Gastroesophageal sphincter (tissue), 4 donors: Measurements from ENCODE around the gene EFNA3. TPM values are rescaled to one million over a fixed set of nuclear protein-coding genes. Genes with fewer than 3 reads are reported as not detected.

ENCODE experiments used
- ATAC-seq: fragments of 150-250 bp; one replicate; pipeline ENCODE4 v1.9.1; 2016; ENCODE audit warnings: mild to moderate bottlenecking, moderate library complexity
- H3K27ac ChIP-seq, 4 donors: fragments of 200-600 bp; sonication (generic) in 3 of 4; 1 replicate in 3 of 4; 2 replicates in 1 of 4; pipeline ENCODE4 v1.5.1; 2016 to 2019
- H3K27me3 ChIP-seq: fragments of 200-600 bp; sonication (generic); one replicate; pipeline ENCODE4 v1.5.1; 2019
- H3K36me3 ChIP-seq, 2 donors: fragments of 200-600 bp; sonication (generic); one replicate each; pipeline ENCODE4 v1.5.1; 2019; ENCODE audit warnings: control low read depth in 1 of 2
- H3K4me1 ChIP-seq, 3 donors: fragments of 200-600 bp; sonication (generic); 1 replicate in 2 of 3; 2 replicates in 1 of 3; pipeline ENCODE4 v1.5.1; 2016 to 2019; ENCODE audit warnings: control low read depth in 2 of 3
- H3K4me3 ChIP-seq, 2 donors: fragments of 200-600 bp; sonication (generic); one replicate each; pipeline ENCODE4 v1.5.1; 2019; ENCODE audit warnings: mild to moderate bottlenecking in 1 of 2, moderate library complexity in 1 of 2
- H3K9me3 ChIP-seq, 3 donors: fragments of 200-600 bp; sonication (generic); one replicate each; pipeline ENCODE4 v1.5.1; 2017 to 2019; ENCODE audit warnings: control low read depth in 2 of 3
- CTCF ChIP-seq, 4 experiments: fragments of 200-600 bp in 2 of 4; fragments of 450-650 bp in 2 of 4; sonication (generic) in 1 of 4; IDR thresholded peaks; one replicate each; pipeline ENCODE4 v1.5.1; 2017 to 2019; ENCODE audit warnings: antibody characterized with exemption in 4 of 4, mild to moderate bottlenecking in 2 of 4, moderate library complexity in 2 of 4
- EP300 ChIP-seq: sonication (generic); formaldehyde crosslinking; IDR thresholded peaks from one replicate; pipeline ENCODE4 v1.6.1; 2017; ENCODE audit warnings: antibody characterized with exemption, mild to moderate bottlenecking
- POLR2A ChIP-seq, 2 donors: fragments of 450-650 bp; IDR thresholded peaks; one replicate each; pipeline ENCODE4 v1.6.1; 2017; ENCODE audit warnings: antibody characterized with exemption in 2 of 2, mild to moderate bottlenecking in 2 of 2, moderate library complexity in 1 of 2
- POLR2AphosphoS5 ChIP-seq: sonication (generic); formaldehyde crosslinking; IDR thresholded peaks from one replicate; pipeline ENCODE4 v1.6.1; 2017; ENCODE audit warnings: antibody characterized with exemption
- WGBS, 2 donors: methylation state at CpG; one replicate each; pipeline ENCODE4 v1.1.5; 2018; ENCODE audit warnings: low coverage in 1 of 2; 5-methylcytosine and 5-hydroxymethylcytosine counted together
- total RNA-seq, 4 donors: library from RNA; depleted of rRNA; stranded (reverse); fragments of >200 nt; gene quantifications; one replicate each; pipeline ENCODE4 v1.1.0, GENCODE V29; 2016

EFNA3 gene
- total RNA-seq, 4 donors from 2014 or later = 0.27 to 0.77 TPM; not detected in 2

- peaks cover 0 to 19% (median 5%) of the 10 kb centered on the region in 3 donors for H3K4me1 ChIP-seq
- no peak overlapping the region for H3K27ac ChIP-seq
- TF ChIP-seq POLR2AphosphoS5 (no peak), CTCF (IDR thresholded peaks at IDR 0.05) (no peak), EP300 (no peak), POLR2A (IDR thresholded peaks at IDR 0.05) (no peak)
- no peaks in the 10 kb centered on the region for H3K9me3 ChIP-seq
- no peak for ATAC-seq
- H3K4me3 ChIP-seq = no peak overlapping the region
- 81 to 87% methylated on average over 4 to 5 of the region's 5 CpGs for WGBS, 2 donors
- no peaks in the 10 kb centered on the region for H3K36me3 ChIP-seq
- no peaks in the 10 kb centered on the region for H3K27me3 ChIP-seq
Observed at GRCh38 chr1:155042789-155043188, 35.8 kb upstream of the EFNA3 start.

GRCh38 chr1:155043301-155043702 is 35.3 kb upstream of the EFNA3 start:
- no peak for ATAC-seq
- WGBS, 2 donors = 69% methylated on average over 9 to 10 of the region's 12 CpGs
- no peaks in the 10 kb centered on the region for H3K9me3 ChIP-seq
- no peak for TF ChIP-seq POLR2A (IDR thresholded peaks at IDR 0.05)
- TF ChIP-seq POLR2AphosphoS5 = no peak
- TF ChIP-seq EP300 = no peak
- no peak for TF ChIP-seq CTCF (IDR thresholded peaks at IDR 0.05)
- no peak overlapping the region for H3K4me3 ChIP-seq
- no peaks in the 10 kb centered on the region for H3K27me3 ChIP-seq
- no peak overlapping the region for H3K27ac ChIP-seq
- peaks cover 0 to 18% (median 5%) of the 10 kb centered on the region in 3 donors for H3K4me1 ChIP-seq
- no peaks in the 10 kb centered on the region for H3K36me3 ChIP-seq

- Histone ChIP-seq H3K9me3 (no peaks in the 10 kb centered on the region), H3K27me3 (no peaks in the 10 kb centered on the region), H3K27ac (no peak overlapping the region), H3K4me3 (no peak overlapping the region), H3K36me3 (no peaks in the 10 kb centered on the region), H3K4me1 (peaks cover 0 to 13% (median 5%) of the 10 kb centered on the region in 3 donors)
- WGBS, 2 donors = 40 to 71% methylated on average over 1 of the region's 3 CpGs
- no peak for ATAC-seq
- TF ChIP-seq POLR2A (IDR thresholded peaks at IDR 0.05) = no peak
- no peak for TF ChIP-seq EP300
- TF ChIP-seq CTCF (IDR thresholded peaks at IDR 0.05) = no peak
Observed at GRCh38 chr1:155043793-155044192, 34.8 kb upstream of the EFNA3 start.

- no peaks in the 10 kb centered on the region for H3K9me3 ChIP-seq
- H3K4me3 ChIP-seq = no peak overlapping the region
- peak overlapping the region in 1 of 4 donors; percentile 23 for H3K27ac ChIP-seq
- H3K4me1 ChIP-seq = peaks cover 0 to 13% (median 3%) of the 10 kb centered on the region in 3 donors
- no peak for ATAC-seq
- H3K36me3 ChIP-seq = no peaks in the 10 kb centered on the region
- WGBS, 2 donors = 76 to 98% methylated on average over 5 to 6 of the region's 6 CpGs
- TF ChIP-seq POLR2AphosphoS5 (no peak), CTCF (IDR thresholded peaks at IDR 0.05) (no peak), EP300 (no peak), POLR2A (IDR thresholded peaks at IDR 0.05) (no peak)
- H3K27me3 ChIP-seq = no peaks in the 10 kb centered on the region
Observed at GRCh38 chr1:155044365-155044764, 34.3 kb upstream of the EFNA3 start.

GRCh38 chr1:155044812-155045657 is 33.6 kb upstream of the EFNA3 start:
- Histone ChIP-seq H3K36me3 (no peaks in the 10 kb centered on the region), H3K4me3 (no peak overlapping the region), H3K9me3 (no peaks in the 10 kb centered on the region), H3K4me1 (peaks cover 0 to 20% (median 7%) of the 10 kb centered on the region in 3 donors), H3K27ac (peak overlapping the region in 1 of 4 donors; percentile 23), H3K27me3 (no peaks in the 10 kb centered on the region)
- no peak for TF ChIP-seq POLR2AphosphoS5
- peak in 3 of 4 experiments; percentile 73 to 81 (median 74) for TF ChIP-seq CTCF (IDR thresholded peaks at IDR 0.05)
- no peak for TF ChIP-seq EP300
- WGBS, 2 donors = 30 to 44% methylated on average over 4 to 6 of the region's 7 CpGs
- peak; percentile 87 for ATAC-seq
